HepG2 (cell line): ENCODE results near the gene PLA2G4D. TPM values are rescaled to one million over a fixed set of nuclear protein-coding genes. Genes with fewer than 3 reads are reported as not detected.

Source experiments
- ETV6 ChIP-seq: sonication (generic); formaldehyde crosslinking; conservative IDR thresholded peaks from 2 replicates; pipeline ENCODE4 v1.4.0; 2020; ENCODE audit warnings: missing genetic modification reagents
- HNRNPH1 ChIP-seq: fragments of 200-400 bp; formaldehyde crosslinking; optimal IDR thresholded peaks from 2 replicates; pipeline ENCODE3; 2017; ENCODE audit warnings: mild to moderate bottlenecking, low read depth, low read length
- MATR3 ChIP-seq: sonication (generic); formaldehyde crosslinking; IDR thresholded peaks from 2 replicates; pipeline ENCODE4 v1.4.0; 2020; ENCODE audit warnings: missing genetic modification reagents
- PAX8 ChIP-seq: sonication (generic); formaldehyde crosslinking; IDR thresholded peaks from 2 replicates; pipeline ENCODE4 v1.8.0; 2022; ENCODE audit warnings: mild to moderate bottlenecking, missing genetic modification reagents, borderline replicate concordance
- PHB2 ChIP-seq: fragments of 450-650 bp; IDR thresholded peaks from 2 replicates; pipeline ENCODE4 v1.6.1; 2018; ENCODE audit not compliant: partially characterized antibody
- PLRG1 ChIP-seq: fragments of 450-650 bp; conservative IDR thresholded peaks from 2 replicates; pipeline ENCODE4 v1.6.1; 2016
- RARG ChIP-seq: sonication (generic); formaldehyde crosslinking; IDR thresholded peaks from 2 replicates; pipeline ENCODE4 v1.4.0; 2020; ENCODE audit warnings: low read depth, mild to moderate bottlenecking, missing genetic modification reagents
- SMAD9 ChIP-seq: sonication (generic); formaldehyde crosslinking; IDR thresholded peaks from 2 replicates; pipeline ENCODE4 v1.5.1; 2020; ENCODE audit warnings: mild to moderate bottlenecking, missing genetic modification reagents
- SUZ12 ChIP-seq: fragments of 150-350 bp; IDR thresholded peaks from 2 replicates; pipeline ENCODE4 v1.6.1; 2014; ENCODE audit warnings: low read depth, low read length
- TCF12 ChIP-seq, 2 experiments: fragments of 450-650 bp in 1 of 2; sonication (generic) in 1 of 2; formaldehyde crosslinking in 1 of 2; IDR thresholded peaks; 2 replicates each; pipeline versions ENCODE4 v1.6.1 to v1.8.0; 2017 to 2022; ENCODE audit warnings: antibody characterized with exemption in 1 of 2, mild to moderate bottlenecking in 1 of 2, missing genetic modification reagents in 1 of 2, moderate library complexity in 1 of 2
- TRAFD1 ChIP-seq: sonication (generic); formaldehyde crosslinking; IDR thresholded peaks from 2 replicates; pipeline ENCODE4 v1.5.1; 2020; ENCODE audit warnings: missing genetic modification reagents, mild to moderate bottlenecking, borderline replicate concordance
- XBP1 ChIP-seq: sonication (generic); formaldehyde crosslinking; IDR thresholded peaks from 2 replicates; pipeline ENCODE4 v1.5.0; 2020; ENCODE audit warnings: missing genetic modification reagents
- ZEB1 ChIP-seq: IDR thresholded peaks from 2 replicates; pipeline ENCODE4 v1.6.1; 2012; ENCODE audit warnings: mild to moderate bottlenecking, low read depth, inconsistent platforms; ENCODE audit not compliant: insufficient replicate concordance
- ZNF232 ChIP-seq: sonication (generic); formaldehyde crosslinking; IDR thresholded peaks from 2 replicates; pipeline ENCODE4 v1.4.0; 2020; ENCODE audit warnings: missing genetic modification reagents, borderline replicate concordance
- ZNF337 ChIP-seq: sonication (generic); formaldehyde crosslinking; IDR thresholded peaks from 2 replicates; pipeline ENCODE4 v1.5.1; 2020; ENCODE audit warnings: missing genetic modification reagents, low read depth, mild to moderate bottlenecking, borderline replicate concordance
- ZNF496 ChIP-seq: sonication (generic); formaldehyde crosslinking; IDR thresholded peaks from 2 replicates; pipeline ENCODE4 v1.8.1; 2023; ENCODE audit warnings: mild to moderate bottlenecking, moderate library complexity, missing genetic modification reagents; ENCODE audit not compliant: insufficient replicate concordance
- ZNF589 ChIP-seq: sonication (generic); formaldehyde crosslinking; conservative IDR thresholded peaks from 2 replicates; pipeline ENCODE4 v1.8.0; 2022; ENCODE audit warnings: mild to moderate bottlenecking, moderate library complexity, missing genetic modification reagents
- ZNF672 ChIP-seq: sonication (generic); formaldehyde crosslinking; IDR thresholded peaks from 2 replicates; pipeline ENCODE4 v1.8.1; 2022; ENCODE audit warnings: missing genetic modification reagents
- polyA plus RNA-seq, 8 experiments: library from polyadenylated mRNA; depleted of rRNA in 3 of 8; stranded (reverse) in 7 of 8; unstranded in 1 of 8; fragments of >200 nt; fragmentation: Illumina TruSeq in 4 of 8; extraction: Trizol in 4 of 8; gene quantifications; 2 replicates each; pipeline versions ENCODE4 v1.2.1 to v1.2.3, GENCODE V29; 2011 to 2016; ENCODE audit warnings: low read depth in 4 of 8, missing spikeins in 1 of 8, mixed read lengths in 1 of 8; ENCODE audit not compliant: insufficient read depth in 1 of 8
- total RNA-seq, 5 experiments: library from RNA; depleted of rRNA; stranded (reverse); fragments of >200 nt; fragmentation: Illumina TruSeq; extraction: Trizol; gene quantifications; 2 replicates each; pipeline ENCODE4 v1.2.3, GENCODE V29; 2016; ENCODE audit warnings: low read depth in 1 of 5
- TF ChIP-seq, protein P1 (sequence below): IDR thresholded peaks from 2 replicates; pipeline ENCODE4 v1.6.1; 2016; ENCODE audit warnings: low read depth, borderline replicate concordance
- TF ChIP-seq, protein P2 (sequence below): IDR thresholded peaks from 2 replicates; pipeline ENCODE4 v1.4.0; 2020; ENCODE audit warnings: mild to moderate bottlenecking, missing genetic modification reagents
- TF ChIP-seq, protein P3 (sequence below): sonication (generic); formaldehyde crosslinking; IDR thresholded peaks from 2 replicates; pipeline ENCODE4 v1.4.0; 2020; ENCODE audit warnings: missing genetic modification reagents, borderline replicate concordance
- TF ChIP-seq, protein P4 (sequence below): sonication (generic); formaldehyde crosslinking; IDR thresholded peaks from 2 replicates; pipeline ENCODE4 v1.4.0; 2020; ENCODE audit warnings: mild to moderate bottlenecking, missing genetic modification reagents

PLA2G4D gene
- total and polyA plus RNA-seq, 2 of the 13 experiments (the other 11 are each of a cell fraction or from before 2014, with no cell fraction given) = 0.04 to 0.21 TPM

GRCh38 chr15:42056934-42057798 lies 37.2 kb downstream of the PLA2G4D start (continued):
- TF ChIP-seq ZNF672 (CRISPR knock-in tag) = no peak
- TF ChIP-seq, protein P1, sequence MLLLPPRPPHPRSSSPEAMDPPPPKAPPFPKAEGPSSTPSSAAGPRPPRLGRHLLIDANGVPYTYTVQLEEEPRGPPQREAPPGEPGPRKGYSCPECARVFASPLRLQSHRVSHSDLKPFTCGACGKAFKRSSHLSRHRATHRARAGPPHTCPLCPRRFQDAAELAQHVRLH = peak; percentile 32; the same call in 1 of the 2 replicates
- no peak for TF ChIP-seq PAX8 (CRISPR knock-in tag)
- no peak for TF ChIP-seq SMAD9 (CRISPR knock-in tag)
- TF ChIP-seq HNRNPH1 = no peak
- TF ChIP-seq TRAFD1 = no peak
- no peak for TF ChIP-seq PLRG1
- TF ChIP-seq, protein P2, sequence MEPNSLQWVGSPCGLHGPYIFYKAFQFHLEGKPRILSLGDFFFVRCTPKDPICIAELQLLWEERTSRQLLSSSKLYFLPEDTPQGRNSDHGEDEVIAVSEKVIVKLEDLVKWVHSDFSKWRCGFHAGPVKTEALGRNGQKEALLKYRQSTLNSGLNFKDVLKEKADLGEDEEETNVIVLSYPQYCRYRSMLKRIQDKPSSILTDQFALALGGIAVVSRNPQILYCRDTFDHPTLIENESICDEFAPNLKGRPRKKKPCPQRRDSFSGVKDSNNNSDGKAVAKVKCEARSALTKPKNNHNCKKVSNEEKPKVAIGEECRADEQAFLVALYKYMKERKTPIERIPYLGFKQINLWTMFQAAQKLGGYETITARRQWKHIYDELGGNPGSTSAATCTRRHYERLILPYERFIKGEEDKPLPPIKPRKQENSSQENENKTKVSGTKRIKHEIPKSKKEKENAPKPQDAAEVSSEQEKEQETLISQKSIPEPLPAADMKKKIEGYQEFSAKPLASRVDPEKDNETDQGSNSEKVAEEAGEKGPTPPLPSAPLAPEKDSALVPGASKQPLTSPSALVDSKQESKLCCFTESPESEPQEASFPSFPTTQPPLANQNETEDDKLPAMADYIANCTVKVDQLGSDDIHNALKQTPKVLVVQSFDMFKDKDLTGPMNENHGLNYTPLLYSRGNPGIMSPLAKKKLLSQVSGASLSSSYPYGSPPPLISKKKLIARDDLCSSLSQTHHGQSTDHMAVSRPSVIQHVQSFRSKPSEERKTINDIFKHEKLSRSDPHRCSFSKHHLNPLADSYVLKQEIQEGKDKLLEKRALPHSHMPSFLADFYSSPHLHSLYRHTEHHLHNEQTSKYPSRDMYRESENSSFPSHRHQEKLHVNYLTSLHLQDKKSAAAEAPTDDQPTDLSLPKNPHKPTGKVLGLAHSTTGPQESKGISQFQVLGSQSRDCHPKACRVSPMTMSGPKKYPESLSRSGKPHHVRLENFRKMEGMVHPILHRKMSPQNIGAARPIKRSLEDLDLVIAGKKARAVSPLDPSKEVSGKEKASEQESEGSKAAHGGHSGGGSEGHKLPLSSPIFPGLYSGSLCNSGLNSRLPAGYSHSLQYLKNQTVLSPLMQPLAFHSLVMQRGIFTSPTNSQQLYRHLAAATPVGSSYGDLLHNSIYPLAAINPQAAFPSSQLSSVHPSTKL = peak; percentile 58
- no peak for TF ChIP-seq ZNF337 (CRISPR knock-in tag)
- no peak for TF ChIP-seq PHB2
- TF ChIP-seq ZEB1 = peak; percentile 11
- TF ChIP-seq TCF12 (IDR thresholded peaks at IDR 0.05) = no peak
- no peak for TF ChIP-seq TCF12 (CRISPR knock-in tag; IDR thresholded peaks at IDR 0.05)
- TF ChIP-seq, protein P3, sequence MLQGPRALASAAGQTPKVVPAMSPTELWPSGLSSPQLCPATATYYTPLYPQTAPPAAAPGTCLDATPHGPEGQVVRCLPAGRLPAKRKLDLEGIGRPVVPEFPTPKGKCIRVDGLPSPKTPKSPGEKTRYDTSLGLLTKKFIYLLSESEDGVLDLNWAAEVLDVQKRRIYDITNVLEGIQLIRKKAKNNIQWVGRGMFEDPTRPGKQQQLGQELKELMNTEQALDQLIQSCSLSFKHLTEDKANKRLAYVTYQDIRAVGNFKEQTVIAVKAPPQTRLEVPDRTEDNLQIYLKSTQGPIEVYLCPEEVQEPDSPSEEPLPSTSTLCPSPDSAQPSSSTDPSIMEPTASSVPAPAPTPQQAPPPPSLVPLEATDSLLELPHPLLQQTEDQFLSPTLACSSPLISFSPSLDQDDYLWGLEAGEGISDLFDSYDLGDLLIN = no peak
- TF ChIP-seq ETV6 (CRISPR knock-in tag) = no peak
- no peak for TF ChIP-seq ZNF589 (CRISPR knock-in tag)
- TF ChIP-seq ZNF232 = no peak
- no peak for TF ChIP-seq MATR3 (CRISPR knock-in tag)
- TF ChIP-seq, protein P4, sequence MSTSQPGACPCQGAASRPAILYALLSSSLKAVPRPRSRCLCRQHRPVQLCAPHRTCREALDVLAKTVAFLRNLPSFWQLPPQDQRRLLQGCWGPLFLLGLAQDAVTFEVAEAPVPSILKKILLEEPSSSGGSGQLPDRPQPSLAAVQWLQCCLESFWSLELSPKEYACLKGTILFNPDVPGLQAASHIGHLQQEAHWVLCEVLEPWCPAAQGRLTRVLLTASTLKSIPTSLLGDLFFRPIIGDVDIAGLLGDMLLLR = no peak; the same call in 1 of the 2 replicates
- no peak for TF ChIP-seq XBP1 (CRISPR knock-in tag)
- TF ChIP-seq SUZ12 = no peak
- TF ChIP-seq RARG (CRISPR knock-in tag) = no peak
- no peak for TF ChIP-seq ZNF496
